PC-9 (cell line): Measurements from ENCODE around the gene CGB1. TPM values are rescaled to one million over a fixed set of nuclear protein-coding genes. Genes with fewer than 3 reads are reported as not detected.

Source experiments
- BruUV-seq: library from RNA; stranded (reverse); fragments of 400-500 nt; replicated peaks from 2 replicates; lab custom pipeline; 2021; lab: Mats Ljungman, UMichigan
- CTCF ChIA-PET: fragments of 300-600 bp; sonication (Branson Sonifier 250); formaldehyde crosslinking; loops from one replicate; lab custom pipeline; 2022; ENCODE audit warnings: antibody characterized with exemption; lab: Charles Lee
- POLR2A ChIA-PET: fragments of 300-600 bp; sonication (Branson Sonifier 250); formaldehyde crosslinking; loops from one replicate; lab custom pipeline; 2022; ENCODE audit warnings: antibody characterized with exemption; ENCODE audit not compliant: unreplicated experiment; lab: Charles Lee
- DNase-seq, 2 experiments: peaks; one replicate each; pipeline versions ENCODE4 v3.0.0 to v3.0.0-alpha.2; 2015 to 2022; ENCODE audit warnings: mixed read lengths in 1 of 2
- H2AFZ ChIP-seq: fragments of 200-600 bp; sonication (generic); 2 replicates; pipeline ENCODE4 v1.8.1; 2017; ENCODE audit warnings: antibody characterized with exemption
- H3F3A ChIP-seq: fragments of 200-600 bp; sonication (generic); 2 replicates; pipeline ENCODE4 v1.8.1; 2017; ENCODE audit warnings: antibody characterized with exemption, mild to moderate bottlenecking, low read depth; ENCODE audit not compliant: insufficient read depth
- H3K27ac ChIP-seq: fragments of 200-600 bp; sonication (generic); 2 replicates; pipeline ENCODE4 v1.6.1; 2016; ENCODE audit warnings: mixed run types
- H3K27me3 ChIP-seq: fragments of 200-600 bp; sonication (generic); 2 replicates; pipeline ENCODE4 v1.6.1; 2016; ENCODE audit warnings: low read depth, mixed run types; ENCODE audit not compliant: insufficient read depth
- H3K36me3 ChIP-seq: fragments of 200-600 bp; sonication (generic); 2 replicates; pipeline ENCODE4 v1.6.1; 2016; ENCODE audit warnings: low read depth, mixed run types
- H3K4me1 ChIP-seq: fragments of 200-600 bp; sonication (generic); replicated peaks from 2 replicates; pipeline ENCODE4 v1.6.1; 2016; ENCODE audit warnings: mixed run types; ENCODE audit not compliant: insufficient read depth
- H3K4me2 ChIP-seq: fragments of 200-600 bp; sonication (generic); 2 replicates; pipeline ENCODE4 v1.6.1; 2017; ENCODE audit warnings: mixed run types
- H3K4me3 ChIP-seq: fragments of 200-600 bp; sonication (generic); 2 replicates; pipeline ENCODE4 v1.6.1; 2016; ENCODE audit warnings: mixed run types
- H3K79me2 ChIP-seq: fragments of 200-600 bp; sonication (generic); 2 replicates; pipeline ENCODE4 v1.6.1; 2017; ENCODE audit warnings: low read depth, mixed run types
- H3K9me2 ChIP-seq: fragments of 200-600 bp; sonication (generic); 2 replicates; pipeline ENCODE4 v1.8.1; 2017; ENCODE audit warnings: mild to moderate bottlenecking; ENCODE audit not compliant: insufficient read depth
- H3K9me3 ChIP-seq: fragments of 200-600 bp; sonication (generic); 2 replicates; pipeline ENCODE4 v1.8.1; 2016; ENCODE audit warnings: low read depth; ENCODE audit not compliant: insufficient read depth
- H4K20me1 ChIP-seq: fragments of 200-600 bp; sonication (generic); 2 replicates; pipeline ENCODE4 v1.8.1; 2017; ENCODE audit not compliant: insufficient read depth
- EZH2 ChIP-seq: fragments of 200-600 bp; sonication (generic); IDR thresholded peaks from 2 replicates; pipeline ENCODE4 v1.8.0; 2017; ENCODE audit warnings: antibody characterized with exemption, low read depth
- intact Hi-C: fragments of 100-400 bp; cut with micrococcal nuclease; formaldehyde crosslinking; loops from one replicate; pipeline ENCODE4 v1.10.0; 2022; ENCODE audit not compliant: unreplicated experiment
- microRNA-seq: library from miRNA; unstranded; fragments of <30 nt; microRNA quantifications from one replicate; pipeline ENCODE4 v1.2.0, GENCODE V29; 2021; ENCODE audit warnings: borderline number of aligned reads, borderline replicate concordance
- total RNA-seq: library from RNA; stranded (reverse); gene quantifications from 2 replicates; pipeline ENCODE4 v1.2.3, GENCODE V29; 2021
- TF ChIP-seq, protein P1 (sequence below): fragments of 200-600 bp; sonication (generic); conservative IDR thresholded peaks from 2 replicates; pipeline ENCODE4 v1.6.1; 2017; ENCODE audit warnings: mixed run types, antibody characterized with exemption, mild to moderate bottlenecking, moderate library complexity

CGB1 gene
- total RNA-seq, 1 experiment from 2014 or later = 0.83 TPM

DNA sequence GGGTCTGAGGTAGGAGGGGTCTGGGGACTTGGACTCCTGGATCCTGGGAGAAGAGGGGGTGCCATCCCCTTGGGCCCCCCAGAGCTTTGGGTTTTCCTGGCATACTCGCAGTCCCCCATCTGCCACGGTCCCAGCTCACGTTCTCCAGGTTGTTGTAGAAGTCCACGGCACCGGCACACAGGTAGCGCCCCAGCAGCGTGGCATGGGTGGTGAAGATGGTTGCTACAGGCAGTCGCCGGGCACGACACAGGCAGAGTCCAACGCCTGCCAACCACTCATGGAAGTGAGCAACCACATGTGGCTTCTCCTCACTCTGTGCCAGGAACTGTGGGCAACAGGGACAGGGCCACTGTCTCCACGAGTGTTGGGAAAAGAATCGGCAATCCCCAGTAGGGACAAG is 51.0 kb downstream of the CGB1 start:
- TF ChIP-seq, protein P1, sequence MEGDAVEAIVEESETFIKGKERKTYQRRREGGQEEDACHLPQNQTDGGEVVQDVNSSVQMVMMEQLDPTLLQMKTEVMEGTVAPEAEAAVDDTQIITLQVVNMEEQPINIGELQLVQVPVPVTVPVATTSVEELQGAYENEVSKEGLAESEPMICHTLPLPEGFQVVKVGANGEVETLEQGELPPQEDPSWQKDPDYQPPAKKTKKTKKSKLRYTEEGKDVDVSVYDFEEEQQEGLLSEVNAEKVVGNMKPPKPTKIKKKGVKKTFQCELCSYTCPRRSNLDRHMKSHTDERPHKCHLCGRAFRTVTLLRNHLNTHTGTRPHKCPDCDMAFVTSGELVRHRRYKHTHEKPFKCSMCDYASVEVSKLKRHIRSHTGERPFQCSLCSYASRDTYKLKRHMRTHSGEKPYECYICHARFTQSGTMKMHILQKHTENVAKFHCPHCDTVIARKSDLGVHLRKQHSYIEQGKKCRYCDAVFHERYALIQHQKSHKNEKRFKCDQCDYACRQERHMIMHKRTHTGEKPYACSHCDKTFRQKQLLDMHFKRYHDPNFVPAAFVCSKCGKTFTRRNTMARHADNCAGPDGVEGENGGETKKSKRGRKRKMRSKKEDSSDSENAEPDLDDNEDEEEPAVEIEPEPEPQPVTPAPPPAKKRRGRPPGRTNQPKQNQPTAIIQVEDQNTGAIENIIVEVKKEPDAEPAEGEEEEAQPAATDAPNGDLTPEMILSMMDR = no peak
- TF ChIP-seq EZH2 = no peak
- H3K79me2 ChIP-seq = peaks cover 7% of the 10 kb centered on the region
- ChIA-PET CTCF (interaction anchor here (0.6 kb wide), 2 partner anchors 44 to 120 kb away, joined by 3 to 8 read pairs; no protein-coding TSS in a partner anchor), POLR2A (no interaction called here)
- H3K27ac ChIP-seq = no peak overlapping the region
- no peak overlapping the region for H3K4me2 ChIP-seq
- no peaks in the 10 kb centered on the region for H3K9me3 ChIP-seq
- intact Hi-C loops = no loop called here
- no peak overlapping the region for H3K4me3 ChIP-seq
- H3K36me3 ChIP-seq = peaks cover 7% of the 10 kb centered on the region; the same call in 1 of the 2 replicates
- no peaks in the 10 kb centered on the region for H3K27me3 ChIP-seq
- H2AFZ ChIP-seq = no peak overlapping the region
- DNase-seq = no peak
- H3K4me1 ChIP-seq = no peaks in the 10 kb centered on the region
- BruUV-seq = no TSS peak
- no peaks in the 10 kb centered on the region for H3K9me2 ChIP-seq
- H4K20me1 ChIP-seq = no peaks in the 10 kb centered on the region; the same call in 1 of the 2 replicates
- H3F3A ChIP-seq = peaks cover 12% of the 10 kb centered on the region

Small RNAs within 50 kb of the gene (microRNA-seq; reads per million reads assigned to microRNA genes)
- gene MIR6798 = not detected

Other genes starting within 250 kb of the CGB1 start
- 69.7 and 70.5 TPM in 2 replicates for gene BCAT2, start 225.9 kb downstream of the CGB1 start, total RNA-seq
- 20.7 and 33.6 TPM in 2 replicates for gene HSD17B14, start 200.4 kb downstream of the CGB1 start, total RNA-seq
- 0.79 and 1.8 TPM in 2 replicates for gene PLEKHA4, start 168.3 kb downstream of the CGB1 start, total RNA-seq
- 49.5 and 53.6 TPM in 2 replicates for gene PPP1R15A, start 164.5 kb downstream of the CGB1 start, total RNA-seq
- not detected in 2 replicates for gene TULP2, start 138.2 kb downstream of the CGB1 start, total RNA-seq
- 185 and 216 TPM in 2 replicates for gene NUCB1, start 136.6 kb downstream of the CGB1 start, total RNA-seq
- gene DHDH, start 103.2 kb downstream of the CGB1 start, total RNA-seq = 2.0 and 2.4 TPM in 2 replicates
- gene BAX, start 82.0 kb downstream of the CGB1 start, total RNA-seq = 140 and 198 TPM in 2 replicates
- gene FTL, start 71.6 kb downstream of the CGB1 start, total RNA-seq = 3,402 and 3,822 TPM in 2 replicates
- 47.5 and 54.2 TPM in 2 replicates for gene GYS1, start 43.6 kb downstream of the CGB1 start, total RNA-seq
- gene RUVBL2, start 43.0 kb downstream of the CGB1 start, total RNA-seq = 175 and 179 TPM in 2 replicates
- gene LHB, start 19.8 kb downstream of the CGB1 start, total RNA-seq = 1.6 and 3.5 TPM in 2 replicates
- gene CGB3, start 12.6 kb downstream of the CGB1 start, total RNA-seq = not detected in 2 replicates
- not detected in 2 replicates for gene CGB2, start 5.0 kb downstream of the CGB1 start, total RNA-seq
- 1.1 and 1.9 TPM in 2 replicates for gene CGB5, start 7.0 kb upstream of the CGB1 start, total RNA-seq
- 1.0 and 5.3 TPM in 2 replicates for gene CGB8, start 12.2 kb upstream of the CGB1 start, total RNA-seq
- gene CGB7, start 20.9 kb upstream of the CGB1 start, total RNA-seq = 4.8 and 6.8 TPM in 2 replicates
- gene NTF4, start 27.9 kb upstream of the CGB1 start, total RNA-seq = 14.0 and 18.6 TPM in 2 replicates
- gene KCNA7, start 35.8 kb upstream of the CGB1 start, total RNA-seq = not detected in 2 replicates
- gene SNRNP70, start 48.6 kb upstream of the CGB1 start, total RNA-seq = 151 and 199 TPM in 2 replicates
- 6.5 and 7.0 TPM in 2 replicates for gene LIN7B, start 77.5 kb upstream of the CGB1 start, total RNA-seq
- 1.5 and 3.0 TPM in 2 replicates for gene C19orf73, start 82.2 kb upstream of the CGB1 start, total RNA-seq
- gene PPFIA3, start 82.6 kb upstream of the CGB1 start, total RNA-seq = 8.3 and 10.1 TPM in 2 replicates
- gene HRC, start 118.5 kb upstream of the CGB1 start, total RNA-seq = 0.50 TPM in 1 of 2 replicates, not detected in the other
- gene TRPM4, start 120.9 kb upstream of the CGB1 start, total RNA-seq = 43.8 and 62.3 TPM in 2 replicates